ENCODE measurements around the gene MAP2K5. TPM values are rescaled to one million over a fixed set of nuclear protein-coding genes. Genes with fewer than 3 reads are reported as not detected.

The MAP2K5 gene
- polyA plus RNA-seq, 1 donor = 23.6 TPM

DNA sequence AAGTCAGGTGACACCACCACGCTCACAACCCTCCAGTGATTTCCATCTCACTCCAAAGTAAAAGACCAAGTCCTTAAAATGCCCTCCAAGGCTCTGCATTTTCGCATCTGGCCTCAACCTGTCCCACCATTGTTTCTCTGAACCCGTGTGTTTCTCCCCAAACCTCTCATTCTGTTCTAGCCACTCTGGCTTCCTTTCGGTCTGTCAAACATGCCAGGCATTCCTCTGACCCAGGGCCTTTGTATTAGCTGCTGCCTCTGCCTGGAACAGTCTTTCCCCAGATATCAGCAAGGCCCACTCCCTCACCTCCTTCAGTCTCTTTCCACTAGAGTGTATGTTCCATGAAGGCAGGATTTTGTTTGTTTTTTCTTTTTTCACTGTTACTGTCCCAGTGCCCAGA lies 16.0 kb downstream of the MAP2K5 start:
- no peak for DNase-seq

DNA sequence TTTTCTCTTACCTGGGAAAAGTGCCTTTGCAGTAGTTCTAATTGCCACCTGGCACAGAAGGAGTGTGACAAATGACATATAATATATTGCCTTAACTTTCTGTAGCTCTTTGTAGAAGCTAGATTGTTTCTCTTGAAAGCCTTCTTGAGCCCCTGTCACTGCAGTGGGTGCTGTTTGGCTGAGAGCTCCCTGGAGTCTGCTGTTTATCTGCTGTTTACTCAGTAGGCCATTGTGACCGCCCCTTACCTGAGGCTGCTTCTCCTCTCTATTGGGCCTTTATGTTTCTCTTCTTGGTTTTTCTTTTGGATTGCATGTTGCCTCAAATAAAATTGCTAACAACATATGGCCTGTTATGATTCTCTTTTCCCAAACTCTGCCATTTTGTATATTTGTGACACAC lies 16.7 kb downstream of the MAP2K5 start:
- no peak for DNase-seq

DNA sequence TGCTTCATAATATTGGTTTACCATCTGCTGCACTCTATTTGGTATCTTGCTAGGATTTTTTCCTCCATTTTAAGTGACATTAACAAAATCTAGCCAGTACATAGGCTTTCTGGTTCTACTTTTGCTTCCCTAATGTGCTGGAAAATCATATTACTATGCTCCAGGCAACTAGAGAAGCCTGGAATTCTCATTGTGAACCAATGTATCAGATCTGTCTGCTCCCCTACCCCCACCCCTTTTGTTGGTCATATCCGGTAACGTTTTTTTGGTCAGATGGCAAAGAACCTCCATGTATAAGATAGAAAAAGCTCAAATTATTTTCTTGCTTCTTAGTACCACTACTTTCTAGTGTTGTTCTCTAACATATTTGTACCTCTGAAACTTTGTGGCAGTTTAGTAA lies 17.1 kb downstream of the MAP2K5 start:
- no peak for DNase-seq

DNA sequence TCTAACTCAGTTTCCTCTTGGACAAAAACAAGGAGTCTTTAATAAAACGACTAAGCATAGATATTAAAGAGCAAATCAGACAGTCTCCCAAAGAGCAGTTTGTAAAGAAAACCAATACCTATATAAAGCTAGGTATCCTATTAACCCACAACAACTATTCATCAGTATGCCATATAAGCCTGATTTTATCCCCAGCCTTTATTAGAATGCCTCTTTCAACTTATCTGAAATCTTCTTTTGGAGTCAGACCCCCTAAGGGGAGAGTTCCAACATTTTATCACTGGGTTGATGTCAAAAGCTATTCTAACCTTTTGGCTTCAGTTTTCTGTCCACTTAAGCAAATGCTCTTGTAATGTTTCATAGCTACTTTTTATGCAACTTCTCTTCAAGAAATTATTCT lies 17.8 kb downstream of the MAP2K5 start:
- no peak for DNase-seq

DNA sequence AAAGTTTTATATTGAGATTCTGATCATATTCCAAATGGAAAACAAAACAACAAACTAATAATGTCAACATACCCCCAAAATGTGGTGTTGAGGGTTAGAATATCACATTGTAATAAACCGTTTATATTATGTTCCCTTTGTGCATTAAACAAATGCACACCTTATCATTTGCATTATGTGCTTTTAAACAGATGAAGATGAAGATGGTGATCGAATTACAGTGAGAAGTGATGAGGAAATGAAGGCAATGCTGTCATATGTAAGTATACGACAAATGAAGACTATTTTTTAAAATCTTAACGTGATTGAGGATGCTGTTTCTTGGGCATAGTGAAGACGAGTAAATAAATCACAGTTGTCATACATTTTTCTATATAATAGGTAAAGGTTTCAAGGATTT lies 20.6 kb downstream of the MAP2K5 start:
- DNase-seq = no peak

DNA sequence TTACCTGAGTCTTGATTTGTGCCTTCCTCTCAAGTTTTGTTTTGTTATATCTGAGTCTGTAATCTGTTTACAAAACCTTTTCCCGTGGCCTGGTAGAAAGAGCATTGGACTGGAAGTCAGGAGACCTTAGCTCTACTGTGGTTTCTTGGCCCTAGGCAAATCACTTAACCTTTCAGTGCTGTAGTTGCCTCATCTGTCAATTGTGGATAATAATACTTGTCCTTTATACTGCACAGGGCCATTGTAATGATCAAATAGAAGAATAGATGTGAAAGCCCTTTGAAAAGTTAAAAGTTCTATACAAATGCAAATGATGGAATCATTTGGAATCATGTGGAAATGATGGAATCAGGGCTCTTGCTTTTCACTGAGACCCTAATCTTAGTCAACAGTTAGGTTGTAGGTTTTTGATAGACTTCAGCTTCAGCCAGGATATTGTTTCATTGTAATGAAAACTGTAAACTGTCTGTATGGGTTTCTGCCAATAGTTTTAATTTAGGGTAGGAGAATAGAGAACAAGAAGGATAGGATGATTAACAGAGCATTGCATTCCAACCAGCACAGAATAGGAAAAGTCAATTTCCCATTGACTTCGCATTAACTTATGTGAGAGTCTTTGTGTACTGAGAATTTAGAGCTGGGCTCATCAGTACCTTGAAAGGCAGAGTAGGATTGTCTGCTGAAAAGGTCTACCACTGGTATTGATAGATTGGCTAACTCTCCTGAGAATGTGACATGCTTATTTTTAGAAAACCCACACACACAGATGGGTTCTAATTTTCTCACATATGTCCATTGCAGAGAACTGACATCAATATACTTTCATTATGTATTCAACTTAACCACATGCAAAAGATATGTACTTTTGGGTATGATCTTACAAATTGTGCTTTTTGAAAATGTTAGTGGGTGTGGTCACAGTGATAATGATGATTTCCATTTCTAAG lies 21.8 kb downstream of the MAP2K5 start:
- no peak for DNase-seq

DNA sequence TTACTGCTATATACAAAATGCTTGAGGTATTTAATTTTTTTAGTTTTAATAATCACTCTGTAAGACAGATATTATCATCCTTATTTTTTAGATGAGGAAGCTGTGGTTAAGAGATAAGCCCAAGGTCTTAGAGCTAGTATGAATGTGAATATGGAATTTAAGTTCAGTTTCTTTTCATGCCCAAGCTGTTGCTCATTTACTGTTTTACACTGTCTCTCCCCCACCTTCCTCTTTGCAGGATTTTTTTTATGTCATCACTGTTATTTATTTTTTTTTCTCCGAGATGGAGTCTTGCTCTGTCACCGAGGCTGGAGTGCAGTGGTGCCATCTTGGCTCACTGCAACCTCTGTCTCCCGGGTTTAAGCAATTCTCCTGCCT lies 22.5 kb downstream of the MAP2K5 start:
- DNase-seq = no peak

DNA sequence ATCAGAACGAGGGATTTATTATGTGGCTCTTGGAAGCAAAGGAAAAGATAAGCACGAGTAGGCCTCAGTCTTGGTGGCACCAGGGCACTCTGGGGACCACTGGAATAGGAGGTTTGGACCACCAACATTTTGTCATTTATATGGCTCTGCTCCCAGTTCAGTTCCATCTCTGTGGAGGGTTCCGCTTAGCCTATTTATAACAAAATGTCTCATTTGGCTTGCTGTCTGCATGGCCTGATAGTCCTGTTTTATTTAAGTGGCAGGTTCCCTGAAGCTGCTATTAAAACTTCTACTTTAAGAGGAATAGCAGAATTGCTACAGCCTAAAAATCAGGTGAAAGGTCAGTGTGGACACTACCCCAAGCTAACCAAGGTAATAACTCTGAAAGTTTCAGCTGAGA lies 27.2 kb downstream of the MAP2K5 start:
- DNase-seq = no peak

DNA sequence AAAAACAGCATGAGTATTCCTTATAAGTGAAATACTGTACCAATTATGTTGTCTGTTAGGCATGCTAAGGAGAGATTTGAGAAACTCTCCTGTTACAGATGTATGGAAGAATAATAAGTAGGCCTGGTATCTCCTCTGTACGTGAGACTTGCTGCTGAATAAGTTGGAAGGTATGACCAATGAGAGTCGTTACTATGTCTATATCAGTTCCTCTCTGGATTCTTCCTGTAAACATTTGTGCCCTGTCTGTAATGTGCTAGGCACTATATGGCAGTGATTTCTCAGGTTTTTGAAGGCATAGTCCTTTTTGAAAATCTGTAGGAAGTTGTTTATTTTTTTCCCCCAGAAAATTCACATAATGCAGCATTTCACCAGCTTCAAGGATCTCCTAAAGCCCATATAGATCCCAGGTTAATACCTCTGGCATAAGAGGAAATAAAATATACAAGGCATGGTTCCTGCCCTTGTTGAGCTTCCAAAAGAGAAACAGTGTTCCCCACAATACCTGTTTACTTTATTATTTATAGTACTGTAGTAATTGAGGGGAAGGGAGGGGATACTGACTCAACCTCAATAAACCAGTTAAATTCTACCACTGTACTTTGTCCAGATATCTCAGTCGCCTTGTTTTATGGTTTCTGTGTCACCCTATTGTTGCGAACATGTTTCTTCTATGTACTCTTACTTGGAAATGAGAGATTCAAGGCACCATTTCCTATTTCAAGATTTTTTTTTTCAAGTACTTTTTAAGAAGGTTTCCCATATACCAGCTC lies 28.6 kb downstream of the MAP2K5 start:
- no peak for DNase-seq

DNA sequence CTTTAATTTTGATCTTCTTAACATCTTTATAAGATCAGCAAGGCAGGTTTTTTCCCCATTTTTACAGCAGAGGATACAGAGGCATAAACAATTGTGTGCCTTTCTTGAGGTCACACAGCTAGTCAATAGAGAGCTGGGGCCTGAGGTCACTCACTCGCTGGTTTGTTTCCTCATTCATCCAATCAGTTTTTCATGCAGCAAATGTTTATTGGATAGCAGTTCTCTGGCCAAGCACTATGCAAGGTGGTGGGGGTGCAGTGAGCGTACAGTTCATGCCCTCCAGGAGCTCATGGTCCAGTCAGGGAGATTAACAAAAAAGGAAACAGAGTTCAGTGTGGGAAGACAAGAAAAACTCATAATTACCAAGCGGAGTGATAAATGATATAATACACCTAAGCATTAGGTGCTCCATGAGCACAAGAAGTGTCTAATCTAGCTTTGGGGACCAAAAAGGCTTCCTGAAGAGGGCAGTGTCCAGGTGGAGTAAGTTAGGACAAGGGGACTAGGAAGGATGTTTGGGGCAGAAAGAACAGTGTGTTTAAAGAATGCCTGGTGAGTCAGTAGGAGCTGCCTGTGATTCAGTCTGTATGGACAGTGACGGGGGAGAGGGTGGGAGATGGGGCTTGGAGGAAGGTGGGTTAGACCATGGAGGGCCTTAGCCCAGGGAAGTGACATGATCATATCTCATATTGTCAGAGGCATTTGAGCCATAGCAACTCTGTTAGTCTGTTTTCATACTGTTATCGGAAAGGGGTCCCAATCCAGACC lies 29.3 kb downstream of the MAP2K5 start:
- no peak for DNase-seq

DNA sequence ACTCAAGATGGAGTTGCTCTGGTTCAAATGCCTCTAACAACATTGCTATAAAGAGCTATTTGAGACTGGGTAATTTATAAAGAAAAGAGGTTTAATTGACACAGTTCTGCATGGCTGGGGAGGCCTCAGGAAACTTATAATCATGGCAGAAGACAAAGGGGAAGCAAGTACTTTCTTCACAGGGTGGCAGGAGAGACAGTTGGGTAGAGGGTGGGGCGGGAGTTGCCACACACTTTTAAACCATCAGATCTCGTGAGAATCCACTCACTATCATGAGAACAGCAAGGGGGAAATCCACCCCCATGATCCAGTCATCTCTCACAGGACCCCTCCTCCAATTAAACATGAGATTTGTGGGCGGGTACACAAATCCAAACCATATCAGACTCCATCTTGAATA lies 30.7 kb downstream of the MAP2K5 start:
- DNase-seq = no peak

DNA sequence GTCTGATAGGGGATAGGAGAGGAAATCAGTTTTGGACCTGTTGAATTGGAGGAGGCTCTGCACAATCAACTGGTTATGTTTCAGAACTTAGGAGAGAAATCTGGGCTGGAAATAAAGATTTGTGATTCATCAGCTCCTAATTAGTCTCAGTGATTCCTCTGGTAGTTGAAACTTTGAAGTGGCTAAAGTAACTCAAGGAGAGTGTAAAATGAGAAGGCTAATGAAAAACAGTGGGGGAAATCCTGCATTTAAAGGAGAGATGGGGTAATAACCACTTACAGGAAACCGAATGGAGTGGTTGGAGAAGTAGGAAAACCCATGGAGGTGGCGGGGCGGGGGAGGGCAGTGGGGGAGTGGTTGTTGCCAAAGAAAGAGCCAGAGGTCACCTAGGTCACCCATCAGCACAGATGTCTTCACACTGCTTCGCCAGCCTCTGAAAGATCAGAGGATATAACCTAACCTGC lies 32.6 kb downstream of the MAP2K5 start:
- peak; percentile 22 for DNase-seq

DNA sequence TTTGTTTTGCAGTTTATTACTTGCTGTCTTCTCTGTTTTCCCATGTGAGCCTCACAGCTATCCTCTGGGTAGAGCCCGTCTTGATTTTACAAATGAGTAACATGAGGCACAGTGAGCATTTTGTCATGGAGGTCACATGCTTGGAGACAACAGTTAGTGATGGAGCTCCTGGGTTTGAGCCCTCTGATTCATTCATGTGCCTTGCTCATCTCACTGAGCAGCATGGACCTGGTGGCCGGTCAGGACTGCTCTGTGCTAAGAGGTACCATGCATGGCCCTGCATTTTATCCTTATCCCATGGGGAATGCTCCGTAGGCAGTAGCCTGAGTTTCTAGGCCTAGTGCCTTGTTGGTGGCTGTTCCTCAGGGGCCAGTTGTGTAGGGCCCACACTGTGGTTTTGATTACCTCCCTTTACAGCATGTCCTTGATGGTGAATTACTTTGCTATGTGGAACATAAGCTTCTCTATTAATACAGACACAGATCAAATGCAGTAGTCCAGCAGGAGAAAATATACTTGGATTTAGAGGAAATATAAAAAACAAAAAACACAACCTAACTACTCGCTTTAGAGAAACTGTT lies 35.6 kb downstream of the MAP2K5 start:
- DNase-seq = no peak

DNA sequence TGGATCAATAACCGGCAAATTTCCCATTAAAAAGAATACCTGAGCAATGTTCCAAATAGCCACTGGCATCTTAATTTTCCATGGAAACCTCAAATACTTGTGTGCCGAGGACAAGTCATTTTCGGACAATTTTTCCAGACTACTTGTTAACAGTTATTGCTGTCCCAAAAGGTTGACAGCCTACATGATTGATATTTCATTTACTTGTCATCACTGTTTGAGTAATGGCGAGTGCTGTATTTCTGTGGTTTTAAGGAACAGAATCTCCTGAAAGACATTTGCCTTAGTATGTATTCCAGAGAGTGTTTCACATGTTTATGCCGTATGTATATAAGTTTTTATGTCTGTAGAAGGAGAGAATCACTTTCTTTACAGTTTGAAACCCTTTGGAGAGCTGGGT lies 36.7 kb downstream of the MAP2K5 start:
- DNase-seq = no peak

DNA sequence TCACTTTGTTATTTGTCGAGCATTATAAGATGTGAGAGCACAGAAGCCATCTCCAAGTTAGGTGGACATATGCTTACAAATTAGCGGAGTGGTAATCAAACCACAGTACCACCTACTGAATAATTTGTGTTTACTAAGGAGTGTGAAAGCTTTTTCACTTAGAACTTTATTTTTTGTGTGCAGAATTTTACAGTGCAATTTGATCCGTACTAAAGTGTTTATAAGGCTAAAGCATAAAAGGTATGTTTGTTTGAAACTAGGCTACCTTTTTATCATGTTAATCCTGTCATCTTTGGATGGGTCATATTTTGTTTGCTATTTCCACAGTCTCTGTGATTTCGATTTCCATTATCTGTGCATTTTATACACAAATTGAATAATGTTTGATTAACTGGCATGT lies 37.5 kb downstream of the MAP2K5 start:
- DNase-seq = no peak

DNA sequence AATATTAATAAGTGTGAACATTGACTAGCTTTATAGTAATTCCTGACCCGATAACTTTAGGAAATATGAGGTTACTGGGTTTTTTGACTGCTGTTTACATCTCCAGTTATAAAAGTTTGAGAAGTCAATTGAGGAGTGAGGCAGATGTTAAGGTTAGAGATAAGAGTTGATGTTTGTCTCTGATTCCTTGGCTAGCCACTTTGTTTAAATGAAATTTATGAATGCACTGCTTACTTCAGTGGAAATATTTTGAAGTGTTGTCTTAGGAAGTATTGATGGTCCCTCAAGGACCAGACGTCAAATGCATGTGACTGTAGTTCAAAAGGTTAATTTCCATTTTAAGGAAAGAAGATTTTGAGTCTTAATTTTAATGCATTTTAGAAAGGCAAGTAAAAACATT lies 41.7 kb downstream of the MAP2K5 start:
- no peak for DNase-seq

DNA sequence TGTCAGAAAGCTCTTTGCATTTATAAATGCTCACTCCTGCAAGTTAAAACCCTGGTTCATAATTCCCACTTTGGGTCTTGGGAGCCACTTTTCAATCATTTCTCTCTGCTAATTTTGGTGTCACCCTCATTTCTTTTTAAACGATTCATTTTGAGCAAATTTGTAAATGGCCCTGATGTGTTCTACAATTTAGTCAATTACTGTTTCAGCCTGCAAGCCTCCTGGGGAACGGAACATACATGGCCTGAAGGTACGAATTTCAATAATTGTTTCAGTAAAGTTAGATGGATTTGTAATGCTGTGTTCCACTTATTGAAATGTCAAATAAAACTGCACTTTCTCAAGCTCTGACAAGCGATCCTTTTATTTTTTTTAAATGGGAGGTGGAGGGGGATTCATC lies 43.2 kb downstream of the MAP2K5 start:
- DNase-seq = no peak

DNA sequence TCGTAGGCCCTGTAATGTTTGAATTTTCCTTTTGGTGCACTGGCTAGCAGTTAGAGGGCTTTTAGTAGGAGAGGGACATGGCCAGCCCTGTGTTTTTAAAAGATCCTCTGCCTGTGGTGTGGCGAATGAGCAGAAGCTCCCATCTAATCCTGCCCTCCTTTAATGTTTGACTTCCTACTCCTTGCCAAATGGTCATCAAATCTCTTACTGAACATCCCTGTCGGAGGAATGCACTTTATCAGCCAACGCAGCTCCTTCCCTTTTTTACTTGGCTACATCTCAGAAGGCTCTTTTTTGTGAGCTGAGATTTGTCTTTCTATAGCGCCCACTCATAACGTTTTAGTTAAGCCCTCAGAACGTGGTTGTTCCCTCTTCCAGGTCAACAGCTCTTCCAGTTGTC lies 44.8 kb downstream of the MAP2K5 start:
- no peak for DNase-seq

DNA sequence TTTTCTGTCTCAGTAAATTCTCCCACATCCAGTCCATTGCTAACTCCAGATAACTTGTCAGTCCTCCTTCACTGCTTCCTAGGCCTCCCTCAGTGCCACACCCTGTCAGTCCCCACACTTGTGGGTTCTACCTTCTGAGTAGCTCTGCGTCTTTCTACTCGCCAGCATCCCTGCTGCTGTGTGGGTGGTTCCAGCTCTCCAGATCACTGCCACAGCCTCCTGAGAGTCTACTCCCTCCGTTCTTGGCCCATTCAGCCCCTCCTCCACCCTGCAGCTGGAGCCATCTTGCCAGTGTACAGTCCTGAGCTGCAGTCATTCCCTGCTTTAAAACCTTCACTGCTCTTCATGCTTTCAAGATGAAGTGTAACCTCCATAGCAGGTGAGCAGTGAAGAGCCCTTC lies 45.3 kb downstream of the MAP2K5 start:
- DNase-seq = no peak

DNA sequence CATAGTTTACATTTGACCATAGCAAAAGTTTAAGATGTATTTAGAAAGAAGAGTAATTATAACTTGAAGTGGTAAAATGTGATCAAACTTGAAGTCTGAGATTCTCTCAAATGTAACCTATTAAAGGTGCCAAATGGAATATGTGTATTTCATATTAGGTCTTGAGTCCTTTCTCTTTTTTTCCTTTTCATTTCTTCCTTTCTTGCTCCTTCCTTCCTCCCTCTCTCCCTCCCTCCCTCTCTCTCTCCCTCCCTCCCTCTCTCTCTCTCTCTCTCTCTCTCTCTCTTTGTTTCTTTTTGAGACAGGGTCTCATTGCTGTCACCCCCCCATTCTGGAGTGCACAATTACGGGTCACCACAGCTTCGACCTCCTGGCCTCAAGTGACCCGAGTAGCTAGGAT lies 47.7 kb downstream of the MAP2K5 start:
- no peak for DNase-seq

DNA sequence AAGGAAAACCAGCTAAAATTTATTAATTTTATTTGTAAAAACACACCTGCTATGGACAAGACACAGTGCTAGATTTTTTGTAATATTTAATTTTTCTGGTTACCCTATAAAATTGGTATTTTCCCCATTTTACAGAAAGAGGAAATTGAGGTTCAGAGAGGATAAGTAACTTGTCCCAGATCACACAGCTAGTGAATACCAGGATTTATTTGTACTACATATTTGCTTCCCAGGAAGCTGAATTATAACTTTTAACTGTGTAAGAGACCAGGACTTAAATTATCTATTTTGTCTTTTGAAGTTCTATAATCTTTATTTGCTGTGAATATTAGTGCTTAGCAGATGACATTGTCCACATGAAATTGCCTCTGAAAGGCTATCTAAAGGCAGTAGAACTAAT lies 49.7 kb downstream of the MAP2K5 start:
- no peak for DNase-seq

DNA sequence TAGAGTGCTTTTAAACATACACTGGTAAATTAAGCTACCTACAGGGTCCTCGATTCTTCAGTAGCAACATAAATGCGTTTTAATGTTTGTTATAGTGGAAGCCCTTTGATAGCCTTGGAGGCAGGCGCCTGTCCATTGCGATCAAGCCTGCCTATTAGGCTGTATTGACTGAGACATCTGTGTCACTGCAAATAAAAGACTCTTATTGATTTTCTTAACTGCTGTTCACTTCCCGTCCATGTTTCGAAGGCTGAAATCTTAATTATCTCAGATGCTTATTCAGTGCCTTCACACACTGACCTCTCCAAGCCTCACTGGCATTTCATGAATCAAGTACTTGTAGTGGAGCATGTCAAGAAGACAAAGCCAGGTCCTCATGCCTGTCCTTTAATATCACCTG lies 51.1 kb downstream of the MAP2K5 start:
- DNase-seq = no peak
